Bronchial epithelial cell (primary cell): ENCODE measurements around the gene GALNT10. TPM values are rescaled to one million over a fixed set of nuclear protein-coding genes. Genes with fewer than 3 reads are reported as not detected.

ENCODE experiments used
- DNase-seq: peaks from one replicate; pipeline ENCODE4 v3.0.0-alpha.2; 2010; ENCODE audit warnings: low read depth
- FAIRE-seq: peaks from 2 replicates; lab custom pipeline; 2011; peaks lifted over from hg19 to GRCh38; lab: Jason Lieb, UNC
- H3K27me3 ChIP-seq: 2 replicates; pipeline ENCODE4 v1.5.1; 2011; ENCODE audit warnings: low read length; ENCODE audit not compliant: control insufficient read depth, insufficient read depth
- H3K36me3 ChIP-seq: 2 replicates; pipeline ENCODE4 v1.5.1; 2011; ENCODE audit warnings: low read length; ENCODE audit not compliant: control insufficient read depth, insufficient read depth
- H3K4me3 ChIP-seq: 2 replicates; pipeline ENCODE4 v1.5.1; 2011; ENCODE audit warnings: mild to moderate bottlenecking, low read depth, low read length, control low read depth
- total RNA-seq: library from RNA; depleted of rRNA; stranded (reverse); fragments of >200 nt; gene quantifications from 2 replicates; pipeline ENCODE4 v1.2.1, GENCODE V29; 2014
- TF ChIP-seq, protein P1 (sequence below): IDR thresholded peaks from 2 replicates; pipeline ENCODE4 v1.5.1; 2011; ENCODE audit warnings: mild to moderate bottlenecking, moderate library complexity, low read length, control low read depth, inconsistent platforms; ENCODE audit not compliant: insufficient read depth, severe bottlenecking

Gene GALNT10
- total RNA-seq, 1 donor from 2014 or later, result 3.9 TPM

DNA sequence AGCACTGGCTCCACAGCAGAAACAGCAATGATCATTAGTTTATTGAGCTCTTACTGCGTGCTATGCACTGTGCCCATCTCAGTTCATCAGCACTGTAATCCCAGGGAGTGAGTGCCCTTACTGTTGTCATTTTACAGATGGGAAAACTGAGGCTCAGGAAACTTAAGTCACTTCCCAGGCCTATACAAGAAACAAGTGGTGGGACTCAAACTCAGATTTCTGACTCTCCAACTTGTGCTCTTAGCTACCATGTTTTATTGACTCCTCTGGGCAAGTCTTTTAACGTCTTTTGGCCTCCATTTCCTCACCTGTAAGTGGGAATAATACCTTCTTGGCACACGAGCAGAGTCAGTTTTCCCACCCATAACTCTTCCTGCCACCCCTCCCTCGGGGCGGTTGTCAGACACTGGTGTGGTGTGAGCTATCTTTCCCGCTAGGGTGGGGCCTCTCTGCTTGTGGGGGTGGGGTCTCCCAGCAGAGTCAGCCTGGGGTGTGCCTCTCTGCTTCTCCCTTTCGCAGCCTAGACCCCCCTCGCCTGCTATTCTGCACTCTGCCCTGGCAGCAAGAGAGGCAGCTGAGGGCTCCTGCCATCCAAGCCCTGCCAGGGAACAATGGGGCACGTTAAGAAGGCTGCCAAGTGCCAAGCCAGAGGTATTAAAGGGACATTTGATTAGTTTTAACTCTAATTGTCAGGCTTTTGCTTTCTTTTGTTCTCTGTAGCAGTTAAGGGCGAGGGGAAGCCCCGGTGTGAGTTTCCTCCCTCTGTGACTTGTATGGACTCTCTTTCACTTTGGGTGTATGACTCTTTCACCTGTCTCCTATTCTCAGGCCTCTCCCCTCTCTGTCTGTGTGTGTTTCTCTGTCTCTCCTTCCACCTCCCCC is 12.1 kb downstream of the GALNT10 start:
- H3K36me3 ChIP-seq, result no peaks in the 10 kb centered on the region
- no peak overlapping the region for H3K4me3 ChIP-seq
- DNase-seq (no peak), FAIRE-seq (no peak)
- H3K27me3 ChIP-seq, result no peaks in the 10 kb centered on the region
- TF ChIP-seq, protein P1, sequence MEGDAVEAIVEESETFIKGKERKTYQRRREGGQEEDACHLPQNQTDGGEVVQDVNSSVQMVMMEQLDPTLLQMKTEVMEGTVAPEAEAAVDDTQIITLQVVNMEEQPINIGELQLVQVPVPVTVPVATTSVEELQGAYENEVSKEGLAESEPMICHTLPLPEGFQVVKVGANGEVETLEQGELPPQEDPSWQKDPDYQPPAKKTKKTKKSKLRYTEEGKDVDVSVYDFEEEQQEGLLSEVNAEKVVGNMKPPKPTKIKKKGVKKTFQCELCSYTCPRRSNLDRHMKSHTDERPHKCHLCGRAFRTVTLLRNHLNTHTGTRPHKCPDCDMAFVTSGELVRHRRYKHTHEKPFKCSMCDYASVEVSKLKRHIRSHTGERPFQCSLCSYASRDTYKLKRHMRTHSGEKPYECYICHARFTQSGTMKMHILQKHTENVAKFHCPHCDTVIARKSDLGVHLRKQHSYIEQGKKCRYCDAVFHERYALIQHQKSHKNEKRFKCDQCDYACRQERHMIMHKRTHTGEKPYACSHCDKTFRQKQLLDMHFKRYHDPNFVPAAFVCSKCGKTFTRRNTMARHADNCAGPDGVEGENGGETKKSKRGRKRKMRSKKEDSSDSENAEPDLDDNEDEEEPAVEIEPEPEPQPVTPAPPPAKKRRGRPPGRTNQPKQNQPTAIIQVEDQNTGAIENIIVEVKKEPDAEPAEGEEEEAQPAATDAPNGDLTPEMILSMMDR, result no peak

DNA sequence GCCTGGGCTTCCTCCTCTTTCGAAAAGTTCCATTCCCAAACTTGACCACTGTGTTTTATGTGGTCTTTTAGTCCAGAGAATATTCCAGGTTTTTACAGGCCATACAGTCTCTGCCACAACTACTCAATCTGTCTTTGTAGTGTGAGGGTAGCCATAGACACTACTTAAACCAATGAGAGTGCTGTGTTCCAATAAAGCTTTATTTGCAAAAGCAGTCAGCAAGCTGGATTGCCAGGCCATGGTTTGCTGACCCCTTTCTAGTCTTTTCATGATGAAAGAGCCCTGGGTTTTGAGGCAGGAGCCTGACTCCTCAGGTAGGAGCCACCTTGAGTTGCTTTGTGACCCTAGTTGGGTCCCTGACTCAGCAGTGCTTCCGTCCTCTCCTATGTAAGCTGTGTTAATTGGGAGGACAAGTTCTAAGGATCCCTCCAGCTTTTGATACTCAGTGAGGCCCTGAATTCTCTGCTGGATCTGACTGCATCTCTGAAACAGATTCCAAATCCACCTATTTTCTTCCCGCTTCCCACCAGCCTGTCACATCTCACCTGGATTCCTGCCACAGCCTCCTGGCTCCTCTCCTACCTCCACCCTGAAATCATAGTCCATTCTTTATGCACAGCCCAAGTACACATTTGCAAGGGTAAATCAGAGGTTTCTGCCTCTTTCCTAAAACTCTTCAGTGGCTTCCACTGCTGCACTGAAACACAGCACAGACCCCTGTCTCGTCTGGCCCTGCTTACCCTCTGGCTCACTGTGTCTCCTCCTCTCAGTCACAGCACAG is 13.5 kb downstream of the GALNT10 start:
- Histone ChIP-seq H3K36me3 (no peaks in the 10 kb centered on the region), H3K27me3 (no peaks in the 10 kb centered on the region), H3K4me3 (no peak overlapping the region)
- FAIRE-seq (no peak), DNase-seq (no peak)
- TF ChIP-seq, protein P1, result no peak

DNA sequence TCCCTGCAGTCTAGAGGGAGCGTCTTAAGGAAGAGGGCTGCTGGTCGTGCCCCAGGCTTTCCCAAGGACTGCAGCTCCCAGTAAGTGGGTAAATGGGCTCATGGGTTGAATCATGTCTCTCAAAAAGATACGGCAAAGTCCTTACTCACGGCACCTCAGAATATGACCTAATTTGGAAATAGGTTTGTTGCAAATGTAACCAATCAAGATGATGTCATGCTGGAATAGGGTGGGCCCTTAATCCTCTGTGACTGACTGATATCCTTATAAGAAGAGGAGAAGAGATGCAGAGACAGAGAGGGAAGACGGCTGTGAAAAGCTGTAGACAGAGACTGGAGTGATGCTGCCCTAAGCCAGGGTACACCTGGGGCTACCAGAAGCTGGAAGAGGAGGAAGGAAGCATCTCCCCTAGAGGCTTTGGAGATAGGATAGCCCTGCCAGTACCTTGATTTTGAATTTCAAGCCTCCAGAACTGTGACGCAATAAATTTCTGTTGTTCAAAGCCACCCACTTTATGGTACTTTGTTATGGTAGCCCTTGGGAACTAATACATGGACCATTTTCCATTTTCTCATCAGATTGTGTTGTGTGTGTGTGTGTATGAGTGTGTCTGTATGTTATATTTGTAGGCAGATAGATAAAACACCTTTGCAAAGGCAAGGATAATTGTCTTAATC is 15.0 kb downstream of the GALNT10 start:
- TF ChIP-seq, protein P1, result no peak
- Histone ChIP-seq H3K4me3 (no peak overlapping the region), H3K36me3 (no peaks in the 10 kb centered on the region), H3K27me3 (no peaks in the 10 kb centered on the region)
- FAIRE-seq (no peak), DNase-seq (no peak)

DNA sequence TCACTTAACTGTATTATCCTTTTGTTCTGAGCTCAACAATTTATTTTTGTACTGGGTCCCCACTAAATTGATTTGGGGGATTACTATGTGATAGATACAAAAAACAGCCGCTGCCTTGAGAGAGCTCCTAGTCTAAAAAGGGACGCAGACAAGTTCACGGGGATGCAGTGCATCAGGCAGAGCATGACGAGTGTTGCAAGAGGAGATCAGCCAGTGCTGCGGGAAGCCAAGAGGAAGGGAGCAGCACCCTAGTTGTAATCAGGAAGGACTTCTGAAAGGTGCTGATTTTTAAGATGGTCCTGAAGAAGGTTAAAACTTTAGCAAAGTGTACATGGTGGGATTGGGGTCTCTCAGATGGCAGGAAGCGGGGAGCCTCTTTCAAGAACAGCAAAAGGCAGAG is 15.8 kb downstream of the GALNT10 start:
- no peak for DNase-seq
- no peak overlapping the region for H3K4me3 ChIP-seq
- TF ChIP-seq, protein P1, result no peak
- no peaks in the 10 kb centered on the region for H3K27me3 ChIP-seq
- FAIRE-seq, result no peak
- no peaks in the 10 kb centered on the region for H3K36me3 ChIP-seq

DNA sequence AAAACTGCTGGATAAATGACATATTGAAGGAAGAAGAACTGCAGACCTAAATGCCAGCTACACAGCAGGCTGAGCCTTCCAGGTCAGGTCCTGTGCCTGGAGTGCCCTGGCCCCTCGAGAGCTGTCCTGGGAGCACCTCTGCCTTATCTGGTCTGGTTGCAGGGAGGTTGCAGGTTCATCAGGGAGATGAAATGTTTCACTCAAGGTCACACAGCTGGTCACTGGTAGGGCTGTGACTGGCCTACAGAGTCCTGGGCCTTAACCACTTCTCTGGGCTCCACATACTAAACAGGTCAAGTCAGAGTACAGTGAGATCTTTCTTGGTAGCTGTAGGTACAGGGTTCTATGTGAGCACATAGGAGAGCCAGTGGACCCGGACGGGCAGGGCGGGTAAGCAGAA is 16.7 kb downstream of the GALNT10 start:
- Histone ChIP-seq H3K27me3 (no peaks in the 10 kb centered on the region), H3K4me3 (no peak overlapping the region), H3K36me3 (no peaks in the 10 kb centered on the region)
- TF ChIP-seq, protein P1, result no peak
- FAIRE-seq, result no peak
- DNase-seq, result no peak
